HCT116 (cell line): Measurements from ENCODE around the gene NEK6. TPM values are rescaled to one million over a fixed set of nuclear protein-coding genes. Genes with fewer than 3 reads are reported as not detected.

Experiments used
- ATAC-seq: fragments of 200-7000 bp; cut with Tn5 transposase; 2 replicates; pipeline ENCODE4 v1.9.1; 2020; ENCODE audit warnings: mild to moderate bottlenecking, moderate library complexity
- BruUV-seq: library from RNA; stranded (reverse); fragments of 400-500 nt; replicated peaks from 2 replicates; lab custom pipeline; 2021; lab: Mats Ljungman, UMichigan
- CTCF ChIA-PET: fragments of 300-600 bp; sonication (Branson Sonifier 250); formaldehyde crosslinking; loops from one replicate; lab custom pipeline; 2021; ENCODE audit warnings: antibody characterized with exemption; lab: Charles Lee
- POLR2A ChIA-PET: fragments of 300-600, 350-600 bp; sonication (Branson Sonifier 250); formaldehyde crosslinking; loops from one replicate; lab custom pipeline; 2021; ENCODE audit warnings: antibody characterized with exemption; lab: Charles Lee
- RAD21 ChIA-PET, 2 experiments: fragments of 300-600 bp; sonication (Branson Sonifier 250); formaldehyde crosslinking; loops; one replicate each; lab custom pipeline; 2023; ENCODE audit warnings: low total read pairs in 2 of 2; ENCODE audit not compliant: uncharacterized antibody in 2 of 2, unreplicated experiment in 2 of 2, low non-redundant PET in 1 of 2; lab: Charles Lee
- DNase-seq: peaks from one replicate; pipeline ENCODE4 v3.0.0-alpha.2; 2010; ENCODE audit warnings: low read depth, low spot score
- H2AFZ ChIP-seq: fragments of 200-600 bp; shearing (Covaris generic), sonication (generic); 2 replicates; pipeline ENCODE4 v1.6.1; 2017; ENCODE audit warnings: low read depth, mixed run types, mixed read lengths, antibody characterized with exemption, low read length; ENCODE audit not compliant: poor library complexity, severe bottlenecking
- H3K27ac ChIP-seq: 2 replicates; pipeline ENCODE4 v1.5.1; 2012; ENCODE audit warnings: low read depth, low read length
- H3K27me3 ChIP-seq: fragments of 200-600 bp; sonication (generic); 2 replicates; pipeline ENCODE4 v1.6.1; 2016; ENCODE audit warnings: mixed run types, low read length, mixed read lengths; ENCODE audit not compliant: insufficient read depth
- H3K36me3 ChIP-seq, 2 experiments: fragments of 200-500 bp in 1 of 2; fragments of 200-600 bp in 1 of 2; sonication (Bioruptor generic) in 1 of 2; sonication (generic) in 1 of 2; 2 replicates each; pipeline versions ENCODE4 v1.5.1 to v1.6.1; 2014 to 2016; ENCODE audit warnings: low read length in 2 of 2, inconsistent platforms in 1 of 2, mixed read lengths in 1 of 2, mixed run types in 1 of 2; ENCODE audit not compliant: insufficient read depth in 2 of 2, control insufficient read depth in 1 of 2
- H3K4me1 ChIP-seq, 2 experiments: fragments of 200-600 bp in 1 of 2; sonication (generic) in 1 of 2; 2 replicates each; pipeline versions ENCODE4 v1.5.1 to v1.6.1; 2012 to 2017; ENCODE audit warnings: low read length in 2 of 2, inconsistent platforms in 1 of 2, mild to moderate bottlenecking in 1 of 2, mixed read lengths in 1 of 2, mixed run types in 1 of 2, moderate library complexity in 1 of 2; ENCODE audit not compliant: insufficient read depth in 2 of 2, control insufficient read depth in 1 of 2
- H3K4me2 ChIP-seq: fragments of 200-600 bp; sonication (generic); 2 replicates; pipeline ENCODE4 v1.6.1; 2017; ENCODE audit warnings: mixed run types, low read length, mixed read lengths
- H3K4me3 ChIP-seq, 2 experiments: fragments of 200-600 bp in 1 of 2; sonication (generic) in 1 of 2; replicated peaks in 1 of 2; 2 replicates each; pipeline ENCODE4 v1.5.1; 2011 to 2016; ENCODE audit warnings: low read length in 2 of 2, control low read depth in 1 of 2, low read depth in 1 of 2, mild to moderate bottlenecking in 1 of 2, mixed read lengths in 1 of 2, mixed run types in 1 of 2
- H3K79me2 ChIP-seq: fragments of 200-600 bp; sonication (generic); 2 replicates; pipeline ENCODE4 v1.6.1; 2017; ENCODE audit warnings: mild to moderate bottlenecking, mixed run types, low read length, moderate library complexity, mixed read lengths; ENCODE audit not compliant: insufficient read depth
- H3K9ac ChIP-seq: fragments of 200-600 bp; sonication (generic); 2 replicates; pipeline ENCODE4 v1.6.1; 2016; ENCODE audit warnings: low read length, mixed read lengths
- H3K9me2 ChIP-seq: fragments of 200-600 bp; sonication (generic), shearing (Covaris generic); 2 replicates; pipeline ENCODE4 v1.6.1; 2017; ENCODE audit warnings: mixed run types, mild to moderate bottlenecking, moderate library complexity; ENCODE audit not compliant: insufficient read depth
- H3K9me3 ChIP-seq, 2 experiments: fragments of 200-500 bp in 1 of 2; fragments of 200-600 bp in 1 of 2; sonication (Bioruptor generic) in 1 of 2; sonication (generic) in 1 of 2; 2 replicates each; pipeline ENCODE4 v1.6.1; 2014 to 2017; ENCODE audit warnings: low read length in 2 of 2, mixed read lengths in 2 of 2, inconsistent platforms in 1 of 2, low read depth in 1 of 2, mild to moderate bottlenecking in 1 of 2, mixed run types in 1 of 2, moderate library complexity in 1 of 2; ENCODE audit not compliant: control insufficient read depth in 1 of 2, insufficient read depth in 1 of 2
- H4K20me1 ChIP-seq: fragments of 200-600 bp; sonication (generic), shearing (Covaris generic); 2 replicates; pipeline ENCODE4 v1.6.1; 2017; ENCODE audit warnings: mixed run types, mild to moderate bottlenecking, moderate library complexity; ENCODE audit not compliant: insufficient read depth
- CTCF ChIP-seq, 3 experiments: fragments of 200-600 bp in 1 of 3; sonication (generic) in 1 of 3; IDR thresholded peaks in 2 of 3; conservative IDR thresholded peaks in 1 of 3; 2 replicates each; pipeline ENCODE4 v1.5.1; 2012 to 2017; ENCODE audit warnings: low read depth in 2 of 3, low read length in 2 of 3, antibody characterized with exemption in 1 of 3, borderline replicate concordance in 1 of 3, control low read depth in 1 of 3, mild to moderate bottlenecking in 1 of 3, mixed read lengths in 1 of 3, mixed run types in 1 of 3, moderate library complexity in 1 of 3; ENCODE audit not compliant: insufficient read depth in 1 of 3
- EZH2 ChIP-seq: fragments of 200-600 bp; sonication (generic); IDR thresholded peaks from 2 replicates; pipeline ENCODE4 v1.6.1; 2017; ENCODE audit warnings: antibody characterized with exemption, mixed run types
- JUND ChIP-seq: IDR thresholded peaks from 2 replicates; pipeline ENCODE4 v1.6.1; 2012
- REST ChIP-seq: IDR thresholded peaks from 2 replicates; pipeline ENCODE4 v1.6.1; 2012; ENCODE audit warnings: low read depth
- SIN3A ChIP-seq: IDR thresholded peaks from 2 replicates; pipeline ENCODE4 v1.6.1; 2012; ENCODE audit warnings: low read depth
- SP1 ChIP-seq: IDR thresholded peaks from 2 replicates; pipeline ENCODE4 v1.6.1; 2012; ENCODE audit warnings: low read depth
- ZBTB33 ChIP-seq: IDR thresholded peaks from 2 replicates; pipeline ENCODE4 v1.6.1; 2011; ENCODE audit warnings: mild to moderate bottlenecking, low read length, moderate library complexity; ENCODE audit not compliant: insufficient replicate concordance; ENCODE audit errors: extremely low read depth
- ZFX ChIP-seq: fragments of 450-650 bp; IDR thresholded peaks from 2 replicates; pipeline ENCODE4 v1.6.1; 2017
- ZNF274 ChIP-seq: fragments of 200-500 bp; sonication (Bioruptor generic); IDR thresholded peaks from 2 replicates; pipeline ENCODE4 v1.6.1; 2014; ENCODE audit warnings: mild to moderate bottlenecking, low read depth, low read length, inconsistent platforms
- intact Hi-C: fragments of 100-400 bp; cut with micrococcal nuclease; formaldehyde crosslinking; loops from 2 replicates; pipeline ENCODE4 v1.10.0; 2022
- total RNA-seq: library from RNA; stranded (reverse); gene quantifications from one replicate; pipeline ENCODE4 v1.2.1, GENCODE V29; 2021; ENCODE audit not compliant: unreplicated experiment

Gene NEK6
- total RNA-seq, 1 experiment from 2014 or later, result 40.8 TPM

GRCh38 chr9:124307379-124308030 is 49.8 kb downstream of the NEK6 start:
- H3K4me3 ChIP-seq, result no peak overlapping the region
- TF ChIP-seq EZH2 (no peak), ZFX (no peak), CTCF (IDR thresholded peaks at IDR 0.05 in 2 of 3, conservative IDR thresholded peaks at IDR 0.05 in 1 of 3; ENCODE audit: borderline replicate concordance in 1 of 3, insufficient read depth in 1 of 3, low read depth in 2 of 3, low read length in 2 of 3) (no peak), ZNF274 (no peak), JUND (no peak), ZBTB33 (no peak), SIN3A (no peak), REST (no peak), SP1 (no peak)
- TF ChIP-seq, all 23 proteins: peak for 0
- Histone ChIP-seq H3K9me3 (no peaks in the 10 kb centered on the region), H3K4me2 (no peak overlapping the region), H3K9ac (no peak overlapping the region), H3K27me3 (no peaks in the 10 kb centered on the region), H3K4me1 (peaks cover 30 to 70% of the 10 kb centered on the region in 2 experiments), H4K20me1 (no peaks in the 10 kb centered on the region), H2AFZ (no peak overlapping the region), H3K27ac (no peak overlapping the region), H3K79me2 (no peaks in the 10 kb centered on the region; the same call in 1 of the 2 replicates), H3K9me2 (no peaks in the 10 kb centered on the region), H3K36me3 (no peaks in the 10 kb centered on the region; a peak in 1 of 4 replicates)
- no TSS peak for BruUV-seq
- DNase-seq, result no peak
- ChIA-PET CTCF (no interaction called here), POLR2A (interaction anchor here (0.6 kb wide), 1 partner anchor 1407 kb away, joined by 3 read pairs; no protein-coding TSS in a partner anchor), RAD21 (no interaction called here)
- ATAC-seq, result no peak
- intact Hi-C loops, result loop anchor here (5.0 kb wide), 1 partner anchor 50 kb away; the partner anchor contains the start of gene NEK6
